GM12874 (cell line): ENCODE results near the gene DAZAP1.

ENCODE experiments used
- CTCF ChIP-seq: IDR thresholded peaks from 2 replicates; pipeline ENCODE4 v1.5.1; 2011; ENCODE audit warnings: low read depth, mild to moderate bottlenecking, control low read depth, low read length, moderate library complexity; ENCODE audit not compliant: insufficient read depth

DAZAP1 gene

DNA sequence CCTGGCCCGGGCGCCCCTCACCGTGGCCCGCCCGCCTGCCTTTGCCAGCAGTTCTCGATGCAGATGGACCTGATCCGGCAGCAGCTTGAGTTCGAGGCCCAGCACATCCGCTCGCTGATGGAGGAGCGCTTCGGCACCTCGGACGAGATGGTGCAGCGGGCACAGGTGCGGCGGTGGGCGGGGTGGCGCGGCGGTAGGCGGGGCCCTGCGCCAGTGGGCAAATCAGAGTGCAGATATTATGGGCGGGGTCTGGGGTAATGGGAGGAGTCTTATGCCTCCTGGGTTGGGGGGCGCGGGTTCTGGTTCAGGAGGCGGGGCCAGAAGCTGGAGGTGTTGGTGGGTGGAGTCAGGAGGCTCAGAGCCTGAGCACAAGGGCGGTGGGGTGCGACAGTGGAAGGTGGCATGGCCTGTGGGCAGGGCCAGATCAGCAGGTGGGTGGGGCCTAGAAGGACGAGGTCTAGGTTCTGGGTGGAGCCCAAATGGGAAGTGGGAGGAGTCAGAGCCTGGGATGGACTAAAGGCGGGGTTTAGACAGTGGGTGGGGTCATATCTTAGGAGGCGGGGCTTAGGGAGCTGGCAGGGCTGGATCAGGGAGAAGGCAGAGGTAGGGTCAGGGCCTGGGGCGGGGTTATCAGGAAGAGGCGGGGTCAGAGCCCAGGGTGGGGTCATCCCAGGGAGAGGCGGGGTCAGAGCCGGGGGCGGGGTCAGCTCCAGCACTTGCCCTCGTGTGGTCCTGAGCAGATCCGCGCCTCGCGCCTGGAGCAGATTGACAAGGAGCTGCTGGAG, 48.1 kb downstream of the DAZAP1 start:
- TF ChIP-seq CTCF: no peak

- TF ChIP-seq CTCF: no peak
These were observed 48.9 kb downstream of the DAZAP1 start for GRCh38 chr19:1456121-1456900.

GRCh38 chr19:1457031-1457739, 49.8 kb downstream of the DAZAP1 start:
- TF ChIP-seq CTCF: no peak

DNA sequence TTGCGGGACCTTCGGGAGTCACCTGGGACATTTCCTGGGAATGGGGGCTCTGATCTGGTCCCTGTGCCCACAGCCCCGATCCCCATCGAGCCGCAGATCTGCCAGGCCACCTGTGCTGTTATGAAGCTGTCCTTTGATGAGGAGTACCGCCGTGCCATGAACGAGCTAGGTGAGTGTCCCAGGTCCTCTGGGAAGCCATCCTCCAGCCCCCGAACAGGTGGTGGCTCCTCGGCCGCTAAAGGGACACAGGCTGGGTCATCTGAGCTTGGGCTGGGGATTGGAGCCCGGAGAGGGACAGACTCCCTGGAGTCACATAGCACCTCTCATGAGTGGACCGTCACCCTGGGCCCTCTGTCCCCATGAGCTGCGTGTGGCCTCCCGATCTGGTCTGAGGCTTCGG, 50.5 kb downstream of the DAZAP1 start:
- TF ChIP-seq CTCF: no peak

GRCh38 chr19:1459479-1459878, 52.1 kb downstream of the DAZAP1 start:
- no peak for TF ChIP-seq CTCF

DNA sequence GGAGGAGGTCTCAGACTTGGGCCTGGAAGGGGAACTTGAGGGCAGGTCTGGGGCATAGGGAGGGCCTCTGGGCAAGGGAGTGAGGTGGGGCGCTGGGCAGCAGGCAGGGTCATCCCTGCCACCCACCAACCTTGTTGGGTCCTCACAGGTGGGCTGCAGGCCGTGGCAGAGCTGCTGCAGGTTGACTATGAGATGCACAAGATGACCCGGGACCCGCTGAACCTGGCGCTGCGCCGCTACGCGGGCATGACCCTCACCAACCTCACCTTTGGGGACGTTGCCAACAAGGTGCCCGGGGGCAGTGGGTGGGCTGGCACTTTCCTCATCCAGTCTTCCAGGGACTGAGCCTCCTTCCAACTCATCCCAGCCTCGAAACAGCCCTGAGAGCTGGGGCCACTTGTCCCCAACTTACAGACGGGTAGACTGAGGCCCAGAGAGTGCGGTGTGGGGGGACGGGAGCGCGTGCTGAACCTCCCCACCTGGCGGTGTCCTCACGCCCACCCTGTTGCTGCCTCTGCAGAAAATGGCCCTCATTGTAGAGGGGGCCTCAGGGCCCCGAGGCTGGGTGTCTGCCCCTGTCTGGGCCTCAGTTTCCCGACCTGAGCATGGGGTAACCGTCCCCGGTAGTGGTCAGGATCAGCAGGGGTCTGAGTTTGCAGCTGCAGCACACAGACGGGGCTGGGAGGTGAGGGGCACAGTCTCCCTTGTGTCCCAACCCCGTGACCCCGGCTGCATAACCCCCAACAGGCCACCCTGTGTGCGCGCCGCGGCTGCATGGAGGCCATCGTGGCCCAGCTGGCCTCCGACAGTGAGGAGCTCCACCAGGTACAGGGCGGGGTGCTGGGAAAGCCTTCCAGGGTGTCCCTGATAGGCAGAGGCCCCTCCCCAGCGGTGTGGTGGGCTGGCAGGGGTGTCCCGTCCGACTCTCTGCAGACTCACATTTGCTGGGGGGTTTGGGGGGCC, 52.9 kb downstream of the DAZAP1 start:
- TF ChIP-seq CTCF: no peak

DNA sequence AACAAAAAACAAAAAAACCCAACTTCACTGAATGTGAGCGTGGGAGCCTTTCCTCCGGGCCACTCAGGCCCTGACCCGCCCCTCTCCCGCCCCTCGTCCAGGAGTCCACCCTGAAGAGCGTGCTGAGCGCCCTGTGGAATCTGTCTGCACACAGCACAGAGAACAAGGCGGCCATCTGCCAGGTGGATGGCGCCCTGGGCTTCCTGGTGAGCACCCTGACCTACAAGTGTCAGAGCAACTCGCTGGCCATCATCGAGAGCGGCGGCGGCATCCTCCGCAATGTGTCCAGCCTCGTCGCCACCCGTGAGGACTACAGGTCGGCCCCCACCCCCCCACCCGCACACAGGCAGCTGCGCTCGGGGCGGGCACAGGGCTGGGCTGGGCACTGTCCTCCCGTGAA, 54.5 kb downstream of the DAZAP1 start:
- TF ChIP-seq CTCF: no peak
